ENCODE measurements around the gene AUTS2. TPM values are rescaled to one million over a fixed set of nuclear protein-coding genes. Genes with fewer than 3 reads are reported as not detected.

The AUTS2 gene
- total RNA-seq, 1 donor from 2014 or later: 94.1 TPM

DNA sequence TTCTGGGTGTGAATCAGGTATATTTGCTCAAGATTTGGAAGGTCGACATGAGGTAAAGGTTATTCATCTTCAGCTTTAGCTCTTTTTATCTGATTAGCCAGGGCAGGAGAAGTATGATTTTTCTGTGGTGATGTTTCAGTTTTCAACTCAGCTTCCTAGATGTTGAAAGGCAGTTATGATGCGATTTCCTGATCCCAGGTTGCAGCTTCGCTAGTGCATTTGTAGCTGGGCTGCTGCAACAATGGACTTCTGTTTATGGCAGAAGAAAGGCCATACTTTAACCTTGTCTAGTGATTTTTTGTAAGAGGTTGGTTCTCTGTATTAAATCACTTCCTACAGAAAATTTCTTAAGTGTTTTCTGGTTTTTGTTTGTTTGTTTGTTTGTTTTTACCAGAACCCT is 619.3 kb downstream of the AUTS2 start:
- Mint-ChIP-seq H3K27ac (no peak overlapping the region), H3K9me3 (no peaks in the 10 kb centered on the region)

DNA sequence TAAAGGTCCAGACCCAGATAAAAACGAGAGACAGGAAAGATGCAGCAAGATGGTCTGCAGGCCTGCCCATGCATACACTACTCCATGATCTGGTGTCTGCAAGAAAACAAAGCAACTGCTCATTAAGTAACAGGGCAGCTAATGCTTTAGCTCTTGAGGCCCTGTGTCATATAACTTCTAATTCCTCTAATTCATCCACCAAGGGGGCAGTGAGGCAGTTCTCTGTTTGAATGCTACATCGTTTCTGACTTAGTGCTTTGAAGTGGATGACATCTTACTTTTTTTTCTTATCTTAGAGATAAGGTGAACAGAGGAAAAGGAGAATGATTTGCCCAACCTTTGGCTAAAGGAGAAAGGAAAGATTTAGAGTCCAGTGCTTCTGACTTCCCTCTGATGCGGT is 619.7 kb downstream of the AUTS2 start:
- TF ChIP-seq, protein P1, sequence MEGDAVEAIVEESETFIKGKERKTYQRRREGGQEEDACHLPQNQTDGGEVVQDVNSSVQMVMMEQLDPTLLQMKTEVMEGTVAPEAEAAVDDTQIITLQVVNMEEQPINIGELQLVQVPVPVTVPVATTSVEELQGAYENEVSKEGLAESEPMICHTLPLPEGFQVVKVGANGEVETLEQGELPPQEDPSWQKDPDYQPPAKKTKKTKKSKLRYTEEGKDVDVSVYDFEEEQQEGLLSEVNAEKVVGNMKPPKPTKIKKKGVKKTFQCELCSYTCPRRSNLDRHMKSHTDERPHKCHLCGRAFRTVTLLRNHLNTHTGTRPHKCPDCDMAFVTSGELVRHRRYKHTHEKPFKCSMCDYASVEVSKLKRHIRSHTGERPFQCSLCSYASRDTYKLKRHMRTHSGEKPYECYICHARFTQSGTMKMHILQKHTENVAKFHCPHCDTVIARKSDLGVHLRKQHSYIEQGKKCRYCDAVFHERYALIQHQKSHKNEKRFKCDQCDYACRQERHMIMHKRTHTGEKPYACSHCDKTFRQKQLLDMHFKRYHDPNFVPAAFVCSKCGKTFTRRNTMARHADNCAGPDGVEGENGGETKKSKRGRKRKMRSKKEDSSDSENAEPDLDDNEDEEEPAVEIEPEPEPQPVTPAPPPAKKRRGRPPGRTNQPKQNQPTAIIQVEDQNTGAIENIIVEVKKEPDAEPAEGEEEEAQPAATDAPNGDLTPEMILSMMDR (conservative IDR thresholded peaks at IDR 0.05): no peak
- Mint-ChIP-seq H3K36me3 (peaks cover 6% of the 10 kb centered on the region), H3K9me3 (no peaks in the 10 kb centered on the region), H3K27ac (no peak overlapping the region), H3K4me1 (ENCODE audit: unreplicated experiment) (peaks cover 22% of the 10 kb centered on the region), H3K27me3 (no peaks in the 10 kb centered on the region), H3K4me3 (no peak overlapping the region)
- no peak for DNase-seq (ENCODE audit: extremely low spot score, unreplicated experiment)

More for the DNA sequence above, 619.3 kb downstream of the AUTS2 start:
- Mint-ChIP-seq H3K36me3 (peaks cover 6% of the 10 kb centered on the region), H3K4me3 (no peak overlapping the region), H3K4me1 (ENCODE audit: unreplicated experiment) (peaks cover 22% of the 10 kb centered on the region), H3K27me3 (no peaks in the 10 kb centered on the region)
- TF ChIP-seq, protein P1 (conservative IDR thresholded peaks at IDR 0.05): no peak
- no peak for DNase-seq (ENCODE audit: extremely low spot score, unreplicated experiment)

DNA sequence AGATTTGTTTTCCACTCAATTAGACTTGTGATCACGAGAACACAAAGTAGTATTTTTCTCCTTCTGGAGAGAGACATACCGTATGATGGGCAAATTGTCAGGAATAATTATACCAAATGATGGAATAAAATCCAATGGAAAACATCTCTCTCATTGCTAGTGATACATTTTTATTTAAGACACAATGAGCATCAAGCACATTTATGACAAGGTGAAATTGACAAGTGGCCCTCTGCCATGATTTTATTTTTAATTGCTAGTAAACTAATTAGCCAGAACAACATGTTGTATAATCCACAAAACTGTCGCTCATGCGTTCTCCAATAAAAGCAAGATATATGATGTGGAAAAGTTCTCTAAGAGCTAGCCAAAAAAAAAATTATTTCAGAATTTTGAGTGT is 620.8 kb downstream of the AUTS2 start:
- peaks cover 6% of the 10 kb centered on the region for H3K36me3 Mint-ChIP-seq
- H3K27ac Mint-ChIP-seq: no peak overlapping the region
- no peaks in the 10 kb centered on the region for H3K27me3 Mint-ChIP-seq
- no peak overlapping the region for H3K4me3 Mint-ChIP-seq
- TF ChIP-seq, protein P1 (conservative IDR thresholded peaks at IDR 0.05): no peak
- H3K4me1 Mint-ChIP-seq (ENCODE audit: unreplicated experiment): peaks cover 22% of the 10 kb centered on the region
- H3K9me3 Mint-ChIP-seq: no peaks in the 10 kb centered on the region
- no peak for DNase-seq (ENCODE audit: extremely low spot score, unreplicated experiment)

DNA sequence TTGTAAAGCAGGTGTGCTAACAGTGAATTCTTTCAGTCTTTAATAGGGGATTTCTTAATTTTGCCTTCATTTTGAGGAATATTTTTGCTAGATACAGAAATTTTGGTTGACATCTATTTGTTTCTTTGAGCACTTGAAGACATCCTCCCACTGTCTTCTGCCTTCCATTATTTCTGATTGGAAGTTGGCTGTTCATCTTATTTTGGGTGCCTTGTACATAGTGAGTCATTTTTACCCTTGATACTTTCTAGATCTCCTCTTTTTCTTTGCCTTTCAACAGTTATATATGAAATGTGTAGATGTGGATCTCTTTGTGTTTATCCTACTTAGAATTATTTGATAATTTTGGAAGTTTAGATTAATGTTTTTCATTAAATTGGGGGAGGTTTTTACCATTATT is 631.0 kb downstream of the AUTS2 start:
- H3K4me3 Mint-ChIP-seq: no peak overlapping the region

DNA sequence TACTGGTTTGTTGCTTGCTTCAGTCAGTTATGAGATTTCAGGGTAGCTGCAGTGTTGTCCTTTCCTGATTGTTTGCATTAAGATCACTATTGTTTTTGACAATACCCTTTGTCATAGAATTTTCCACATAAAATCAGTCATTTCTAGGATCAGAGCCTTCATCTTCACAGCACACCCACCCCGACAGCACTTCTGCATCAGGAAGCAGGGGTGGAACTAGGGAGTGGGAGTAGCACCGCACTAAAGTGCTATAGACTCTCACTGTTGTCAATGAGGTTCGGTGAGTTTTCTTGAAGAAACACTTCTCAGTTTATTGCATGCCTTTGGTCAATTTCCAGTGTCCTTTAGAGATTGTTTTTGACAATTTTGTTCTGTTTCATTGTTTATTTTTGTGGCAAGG is 632.5 kb downstream of the AUTS2 start:
- Mint-ChIP-seq H3K27me3 (no peaks in the 10 kb centered on the region), H3K36me3 (peaks cover 29% of the 10 kb centered on the region), H3K4me1 (ENCODE audit: unreplicated experiment) (no peaks in the 10 kb centered on the region), H3K4me3 (no peak overlapping the region), H3K9me3 (peaks cover 28% of the 10 kb centered on the region), H3K27ac (no peak overlapping the region)
- TF ChIP-seq, protein P1 (conservative IDR thresholded peaks at IDR 0.05): no peak
- no peak for DNase-seq (ENCODE audit: extremely low spot score, unreplicated experiment)

More for the DNA sequence above, 631.0 kb downstream of the AUTS2 start:
- H3K27me3 Mint-ChIP-seq: no peaks in the 10 kb centered on the region
- no peaks in the 10 kb centered on the region for H3K4me1 Mint-ChIP-seq (ENCODE audit: unreplicated experiment)
- no peak for DNase-seq (ENCODE audit: extremely low spot score, unreplicated experiment)
- H3K27ac Mint-ChIP-seq: no peak overlapping the region
- TF ChIP-seq, protein P1 (conservative IDR thresholded peaks at IDR 0.05): no peak
- H3K36me3 Mint-ChIP-seq: peaks cover 29% of the 10 kb centered on the region
- peaks cover 28% of the 10 kb centered on the region for H3K9me3 Mint-ChIP-seq

DNA sequence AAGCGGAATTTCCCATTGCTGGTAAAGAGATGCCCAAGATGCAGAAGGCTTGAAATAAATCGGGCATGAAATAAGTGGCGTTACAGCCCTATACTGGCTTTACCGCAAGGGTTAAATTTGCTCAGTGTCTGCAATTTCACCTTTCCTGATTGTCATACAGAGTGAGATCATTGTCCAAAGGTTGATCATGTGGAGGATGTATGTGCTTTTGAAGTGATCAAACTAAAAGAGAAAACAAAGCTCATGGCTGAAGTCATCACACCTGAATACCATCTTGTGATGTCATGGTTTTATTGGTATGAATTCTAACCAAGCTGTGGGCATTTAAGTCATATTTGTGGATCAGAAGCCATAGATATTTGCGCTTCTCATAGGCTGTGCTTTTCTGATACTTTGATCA is 635.5 kb downstream of the AUTS2 start:
- Mint-ChIP-seq H3K4me3 (no peak overlapping the region), H3K36me3 (peaks cover 26% of the 10 kb centered on the region), H3K27me3 (no peaks in the 10 kb centered on the region), H3K27ac (no peak overlapping the region), H3K4me1 (ENCODE audit: unreplicated experiment) (peaks cover 15% of the 10 kb centered on the region), H3K9me3 (peaks cover 19% of the 10 kb centered on the region)
- DNase-seq (ENCODE audit: extremely low spot score, unreplicated experiment): no peak
- TF ChIP-seq, protein P1 (conservative IDR thresholded peaks at IDR 0.05): no peak
